HCT116 (cell line): ENCODE measurements around the gene LAMP1. TPM values are rescaled to one million over a fixed set of nuclear protein-coding genes. Genes with fewer than 3 reads are reported as not detected.

ENCODE experiments used
- ATAC-seq: fragments of 200-7000 bp; cut with Tn5 transposase; 2 replicates; pipeline ENCODE4 v1.9.1; 2020; ENCODE audit warnings: mild to moderate bottlenecking, moderate library complexity
- BruUV-seq: library from RNA; stranded (reverse); fragments of 400-500 nt; replicated peaks from 2 replicates; lab custom pipeline; 2021; lab: Mats Ljungman, UMichigan
- CTCF ChIA-PET: fragments of 300-600 bp; sonication (Branson Sonifier 250); formaldehyde crosslinking; loops from one replicate; lab custom pipeline; 2021; ENCODE audit warnings: antibody characterized with exemption; lab: Charles Lee
- POLR2A ChIA-PET: fragments of 300-600, 350-600 bp; sonication (Branson Sonifier 250); formaldehyde crosslinking; loops from one replicate; lab custom pipeline; 2021; ENCODE audit warnings: antibody characterized with exemption; lab: Charles Lee
- RAD21 ChIA-PET, 2 experiments: fragments of 300-600 bp; sonication (Branson Sonifier 250); formaldehyde crosslinking; loops; one replicate each; lab custom pipeline; 2023; ENCODE audit warnings: low total read pairs in 2 of 2; ENCODE audit not compliant: uncharacterized antibody in 2 of 2, unreplicated experiment in 2 of 2, low non-redundant PET in 1 of 2; lab: Charles Lee
- DNase-seq: peaks from one replicate; pipeline ENCODE4 v3.0.0-alpha.2; 2010; ENCODE audit warnings: low read depth, low spot score
- H2AFZ ChIP-seq: fragments of 200-600 bp; shearing (Covaris generic), sonication (generic); 2 replicates; pipeline ENCODE4 v1.6.1; 2017; ENCODE audit warnings: low read depth, mixed run types, mixed read lengths, antibody characterized with exemption, low read length; ENCODE audit not compliant: poor library complexity, severe bottlenecking
- H3K27ac ChIP-seq: 2 replicates; pipeline ENCODE4 v1.5.1; 2012; ENCODE audit warnings: low read depth, low read length
- H3K27me3 ChIP-seq: fragments of 200-600 bp; sonication (generic); 2 replicates; pipeline ENCODE4 v1.6.1; 2016; ENCODE audit warnings: mixed run types, low read length, mixed read lengths; ENCODE audit not compliant: insufficient read depth
- H3K36me3 ChIP-seq, 2 experiments: fragments of 200-500 bp in 1 of 2; fragments of 200-600 bp in 1 of 2; sonication (Bioruptor generic) in 1 of 2; sonication (generic) in 1 of 2; 2 replicates each; pipeline versions ENCODE4 v1.5.1 to v1.6.1; 2014 to 2016; ENCODE audit warnings: low read length in 2 of 2, inconsistent platforms in 1 of 2, mixed read lengths in 1 of 2, mixed run types in 1 of 2; ENCODE audit not compliant: insufficient read depth in 2 of 2, control insufficient read depth in 1 of 2
- H3K4me1 ChIP-seq, 2 experiments: fragments of 200-600 bp in 1 of 2; sonication (generic) in 1 of 2; 2 replicates each; pipeline versions ENCODE4 v1.5.1 to v1.6.1; 2012 to 2017; ENCODE audit warnings: low read length in 2 of 2, inconsistent platforms in 1 of 2, mild to moderate bottlenecking in 1 of 2, mixed read lengths in 1 of 2, mixed run types in 1 of 2, moderate library complexity in 1 of 2; ENCODE audit not compliant: insufficient read depth in 2 of 2, control insufficient read depth in 1 of 2
- H3K4me2 ChIP-seq: fragments of 200-600 bp; sonication (generic); 2 replicates; pipeline ENCODE4 v1.6.1; 2017; ENCODE audit warnings: mixed run types, low read length, mixed read lengths
- H3K4me3 ChIP-seq, 2 experiments: fragments of 200-600 bp in 1 of 2; sonication (generic) in 1 of 2; replicated peaks in 1 of 2; 2 replicates each; pipeline ENCODE4 v1.5.1; 2011 to 2016; ENCODE audit warnings: low read length in 2 of 2, control low read depth in 1 of 2, low read depth in 1 of 2, mild to moderate bottlenecking in 1 of 2, mixed read lengths in 1 of 2, mixed run types in 1 of 2
- H3K79me2 ChIP-seq: fragments of 200-600 bp; sonication (generic); 2 replicates; pipeline ENCODE4 v1.6.1; 2017; ENCODE audit warnings: mild to moderate bottlenecking, mixed run types, low read length, moderate library complexity, mixed read lengths; ENCODE audit not compliant: insufficient read depth
- H3K9ac ChIP-seq: fragments of 200-600 bp; sonication (generic); 2 replicates; pipeline ENCODE4 v1.6.1; 2016; ENCODE audit warnings: low read length, mixed read lengths
- H3K9me2 ChIP-seq: fragments of 200-600 bp; sonication (generic), shearing (Covaris generic); 2 replicates; pipeline ENCODE4 v1.6.1; 2017; ENCODE audit warnings: mixed run types, mild to moderate bottlenecking, moderate library complexity; ENCODE audit not compliant: insufficient read depth
- H3K9me3 ChIP-seq, 2 experiments: fragments of 200-500 bp in 1 of 2; fragments of 200-600 bp in 1 of 2; sonication (Bioruptor generic) in 1 of 2; sonication (generic) in 1 of 2; 2 replicates each; pipeline ENCODE4 v1.6.1; 2014 to 2017; ENCODE audit warnings: low read length in 2 of 2, mixed read lengths in 2 of 2, inconsistent platforms in 1 of 2, low read depth in 1 of 2, mild to moderate bottlenecking in 1 of 2, mixed run types in 1 of 2, moderate library complexity in 1 of 2; ENCODE audit not compliant: control insufficient read depth in 1 of 2, insufficient read depth in 1 of 2
- H4K20me1 ChIP-seq: fragments of 200-600 bp; sonication (generic), shearing (Covaris generic); 2 replicates; pipeline ENCODE4 v1.6.1; 2017; ENCODE audit warnings: mixed run types, mild to moderate bottlenecking, moderate library complexity; ENCODE audit not compliant: insufficient read depth
- CBX3 ChIP-seq: IDR thresholded peaks from 2 replicates; pipeline ENCODE4 v1.6.1; 2012; ENCODE audit warnings: low read depth
- EZH2 ChIP-seq: fragments of 200-600 bp; sonication (generic); IDR thresholded peaks from 2 replicates; pipeline ENCODE4 v1.6.1; 2017; ENCODE audit warnings: antibody characterized with exemption, mixed run types
- SIN3A ChIP-seq: IDR thresholded peaks from 2 replicates; pipeline ENCODE4 v1.6.1; 2012; ENCODE audit warnings: low read depth
- TCF7L2 ChIP-seq: IDR thresholded peaks from 2 replicates; pipeline ENCODE4 v1.7.0; 2011; ENCODE audit warnings: borderline replicate concordance, inconsistent platforms; ENCODE audit not compliant: insufficient read depth, insufficient read length; ENCODE audit errors: extremely low read depth
- YY1 ChIP-seq: IDR thresholded peaks from 2 replicates; pipeline ENCODE4 v1.6.1; 2011; ENCODE audit warnings: low read length, low read depth, moderate library complexity, mild to moderate bottlenecking; ENCODE audit not compliant: insufficient replicate concordance; ENCODE audit errors: extremely low read depth
- ZFX ChIP-seq: fragments of 450-650 bp; IDR thresholded peaks from 2 replicates; pipeline ENCODE4 v1.6.1; 2017
- ZNF274 ChIP-seq: fragments of 200-500 bp; sonication (Bioruptor generic); IDR thresholded peaks from 2 replicates; pipeline ENCODE4 v1.6.1; 2014; ENCODE audit warnings: mild to moderate bottlenecking, low read depth, low read length, inconsistent platforms
- intact Hi-C: fragments of 100-400 bp; cut with micrococcal nuclease; formaldehyde crosslinking; loops from 2 replicates; pipeline ENCODE4 v1.10.0; 2022
- total RNA-seq: library from RNA; stranded (reverse); gene quantifications from one replicate; pipeline ENCODE4 v1.2.1, GENCODE V29; 2021; ENCODE audit not compliant: unreplicated experiment
- TF ChIP-seq, protein P1 (sequence below): IDR thresholded peaks from 2 replicates; pipeline ENCODE4 v1.6.1; 2012
- TF ChIP-seq, protein P2 (sequence below): IDR thresholded peaks from 2 replicates; pipeline ENCODE4 v1.6.1; 2012
- TF ChIP-seq, protein P3 (sequence below): IDR thresholded peaks from 2 replicates; pipeline ENCODE4 v1.6.1; 2011; ENCODE audit warnings: mild to moderate bottlenecking, low read length, moderate library complexity; ENCODE audit not compliant: insufficient replicate concordance; ENCODE audit errors: extremely low read depth
- TF ChIP-seq, protein P4 (sequence below): IDR thresholded peaks from 2 replicates; pipeline ENCODE4 v1.6.1; 2012; ENCODE audit warnings: low read depth

LAMP1 gene
- total RNA-seq, 1 experiment from 2014 or later = 158 TPM

DNA sequence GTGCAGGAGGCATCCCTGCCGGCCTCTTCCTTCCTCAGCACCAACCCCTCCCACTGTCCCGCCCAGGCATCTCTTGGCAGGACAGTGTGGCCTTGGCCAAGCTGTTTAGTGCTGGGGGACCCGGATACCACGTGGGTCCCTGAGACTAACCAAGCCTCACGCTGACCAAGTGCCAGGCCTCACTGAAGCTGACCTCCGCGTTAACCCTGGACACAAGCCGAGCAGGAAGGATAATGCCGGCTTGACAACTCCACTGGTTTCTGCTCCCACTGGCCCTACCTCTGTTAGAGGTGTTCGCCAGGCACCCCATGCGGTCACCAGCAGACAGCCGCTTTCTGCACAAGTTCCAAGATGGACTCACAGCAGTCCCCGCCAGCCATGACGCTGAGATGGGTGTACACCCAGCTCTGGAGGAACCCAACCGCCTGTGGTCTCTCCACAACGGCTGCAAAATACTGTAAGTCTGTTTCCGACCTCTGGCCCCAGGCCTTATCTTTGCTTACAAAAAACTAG is 54.5 kb downstream of the LAMP1 start:
- DNase-seq = no peak
- H4K20me1 ChIP-seq = no peaks in the 10 kb centered on the region

More for the DNA sequence above, 54.5 kb downstream of the LAMP1 start:
- H3K27ac ChIP-seq = no peak overlapping the region
- POLR2A ChIA-PET = no interaction called here
- H3K9me3 ChIP-seq = no peaks in the 10 kb centered on the region; a peak in 1 of 4 replicates
- BruUV-seq = no TSS peak
- no peaks in the 10 kb centered on the region for H3K79me2 ChIP-seq
- peaks cover 7 to 9% of the 10 kb centered on the region in 2 experiments; a peak in 3 of 4 replicates for H3K36me3 ChIP-seq
- H3K9me2 ChIP-seq = no peaks in the 10 kb centered on the region
- no peak overlapping the region for H3K4me2 ChIP-seq
- no peak overlapping the region for H3K9ac ChIP-seq
- TF ChIP-seq, protein P1, sequence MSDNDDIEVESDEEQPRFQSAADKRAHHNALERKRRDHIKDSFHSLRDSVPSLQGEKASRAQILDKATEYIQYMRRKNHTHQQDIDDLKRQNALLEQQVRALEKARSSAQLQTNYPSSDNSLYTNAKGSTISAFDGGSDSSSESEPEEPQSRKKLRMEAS = no peak
- TF ChIP-seq YY1 = no peak
- TF ChIP-seq, protein P2, sequence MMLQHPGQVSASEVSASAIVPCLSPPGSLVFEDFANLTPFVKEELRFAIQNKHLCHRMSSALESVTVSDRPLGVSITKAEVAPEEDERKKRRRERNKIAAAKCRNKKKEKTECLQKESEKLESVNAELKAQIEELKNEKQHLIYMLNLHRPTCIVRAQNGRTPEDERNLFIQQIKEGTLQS = no peak
- TF ChIP-seq, protein P3, sequence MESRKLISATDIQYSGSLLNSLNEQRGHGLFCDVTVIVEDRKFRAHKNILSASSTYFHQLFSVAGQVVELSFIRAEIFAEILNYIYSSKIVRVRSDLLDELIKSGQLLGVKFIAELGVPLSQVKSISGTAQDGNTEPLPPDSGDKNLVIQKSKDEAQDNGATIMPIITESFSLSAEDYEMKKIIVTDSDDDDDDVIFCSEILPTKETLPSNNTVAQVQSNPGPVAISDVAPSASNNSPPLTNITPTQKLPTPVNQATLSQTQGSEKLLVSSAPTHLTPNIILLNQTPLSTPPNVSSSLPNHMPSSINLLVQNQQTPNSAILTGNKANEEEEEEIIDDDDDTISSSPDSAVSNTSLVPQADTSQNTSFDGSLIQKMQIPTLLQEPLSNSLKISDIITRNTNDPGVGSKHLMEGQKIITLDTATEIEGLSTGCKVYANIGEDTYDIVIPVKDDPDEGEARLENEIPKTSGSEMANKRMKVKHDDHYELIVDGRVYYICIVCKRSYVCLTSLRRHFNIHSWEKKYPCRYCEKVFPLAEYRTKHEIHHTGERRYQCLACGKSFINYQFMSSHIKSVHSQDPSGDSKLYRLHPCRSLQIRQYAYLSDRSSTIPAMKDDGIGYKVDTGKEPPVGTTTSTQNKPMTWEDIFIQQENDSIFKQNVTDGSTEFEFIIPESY = no peak
- TF ChIP-seq SIN3A = no peak
- no peak for TF ChIP-seq ZNF274
- no peak for TF ChIP-seq CBX3
- TF ChIP-seq TCF7L2 = no peak
- TF ChIP-seq EZH2 = no peak
- TF ChIP-seq ZFX = no peak
- TF ChIP-seq, protein P4, sequence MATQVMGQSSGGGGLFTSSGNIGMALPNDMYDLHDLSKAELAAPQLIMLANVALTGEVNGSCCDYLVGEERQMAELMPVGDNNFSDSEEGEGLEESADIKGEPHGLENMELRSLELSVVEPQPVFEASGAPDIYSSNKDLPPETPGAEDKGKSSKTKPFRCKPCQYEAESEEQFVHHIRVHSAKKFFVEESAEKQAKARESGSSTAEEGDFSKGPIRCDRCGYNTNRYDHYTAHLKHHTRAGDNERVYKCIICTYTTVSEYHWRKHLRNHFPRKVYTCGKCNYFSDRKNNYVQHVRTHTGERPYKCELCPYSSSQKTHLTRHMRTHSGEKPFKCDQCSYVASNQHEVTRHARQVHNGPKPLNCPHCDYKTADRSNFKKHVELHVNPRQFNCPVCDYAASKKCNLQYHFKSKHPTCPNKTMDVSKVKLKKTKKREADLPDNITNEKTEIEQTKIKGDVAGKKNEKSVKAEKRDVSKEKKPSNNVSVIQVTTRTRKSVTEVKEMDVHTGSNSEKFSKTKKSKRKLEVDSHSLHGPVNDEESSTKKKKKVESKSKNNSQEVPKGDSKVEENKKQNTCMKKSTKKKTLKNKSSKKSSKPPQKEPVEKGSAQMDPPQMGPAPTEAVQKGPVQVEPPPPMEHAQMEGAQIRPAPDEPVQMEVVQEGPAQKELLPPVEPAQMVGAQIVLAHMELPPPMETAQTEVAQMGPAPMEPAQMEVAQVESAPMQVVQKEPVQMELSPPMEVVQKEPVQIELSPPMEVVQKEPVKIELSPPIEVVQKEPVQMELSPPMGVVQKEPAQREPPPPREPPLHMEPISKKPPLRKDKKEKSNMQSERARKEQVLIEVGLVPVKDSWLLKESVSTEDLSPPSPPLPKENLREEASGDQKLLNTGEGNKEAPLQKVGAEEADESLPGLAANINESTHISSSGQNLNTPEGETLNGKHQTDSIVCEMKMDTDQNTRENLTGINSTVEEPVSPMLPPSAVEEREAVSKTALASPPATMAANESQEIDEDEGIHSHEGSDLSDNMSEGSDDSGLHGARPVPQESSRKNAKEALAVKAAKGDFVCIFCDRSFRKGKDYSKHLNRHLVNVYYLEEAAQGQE = no peak
- no peaks in the 10 kb centered on the region for H3K4me1 ChIP-seq
- H3K27me3 ChIP-seq = no peaks in the 10 kb centered on the region
- RAD21 ChIA-PET = no interaction called here
- H3K4me3 ChIP-seq = no peak overlapping the region
- H2AFZ ChIP-seq = no peak overlapping the region
- CTCF ChIA-PET = no interaction called here
- intact Hi-C loops = no loop called here
- ATAC-seq = no peak
